HG02943 (cell line): ENCODE results near the gene DLAT.
A peak's percentile ranks its signal among the peaks of the same experiment; 100 is the strongest.
"Not testable (repeated sequence)": the region's sequence is repeated elsewhere in the genome, so short reads cannot be mapped to it uniquely, and the experiment has no call there.

Experiments
- ATAC-seq: cut with Tn5 transposase; IDR thresholded peaks from one replicate; pipeline ENCODE4 v1.9.1; 2021; ENCODE audit warnings: mild to moderate bottlenecking, low read depth, moderate library complexity; ENCODE audit not compliant: unreplicated experiment

The DLAT gene

GRCh38 chr11:112046647-112047046 is 21.4 kb downstream of the DLAT start:
- ATAC-seq = not testable (repeated sequence)

DNA sequence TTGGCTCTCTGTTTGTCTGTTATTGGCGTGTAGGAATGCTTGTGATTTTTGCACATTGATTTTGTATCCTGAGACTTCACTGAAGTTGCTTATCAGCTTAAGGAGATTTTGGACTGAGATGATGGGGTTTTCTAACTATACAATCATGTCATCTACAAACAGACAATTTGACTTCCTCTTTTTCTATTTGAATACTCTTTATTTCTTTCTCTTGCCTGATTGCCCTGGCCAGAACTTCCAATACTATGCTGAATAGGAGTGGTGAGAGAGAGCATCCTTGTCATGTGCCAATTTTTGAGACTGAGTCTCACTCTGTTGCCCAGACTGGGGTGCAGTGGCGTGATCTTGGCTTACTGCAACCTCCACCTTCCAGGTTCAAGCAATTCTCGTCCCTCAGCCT is 23.0 kb downstream of the DLAT start:
- not testable (repeated sequence) for ATAC-seq

GRCh38 chr11:112049777-112050176 is 24.6 kb downstream of the DLAT start:
- ATAC-seq = no peak

GRCh38 chr11:112050721-112051120 is 25.5 kb downstream of the DLAT start:
- no peak for ATAC-seq

DNA sequence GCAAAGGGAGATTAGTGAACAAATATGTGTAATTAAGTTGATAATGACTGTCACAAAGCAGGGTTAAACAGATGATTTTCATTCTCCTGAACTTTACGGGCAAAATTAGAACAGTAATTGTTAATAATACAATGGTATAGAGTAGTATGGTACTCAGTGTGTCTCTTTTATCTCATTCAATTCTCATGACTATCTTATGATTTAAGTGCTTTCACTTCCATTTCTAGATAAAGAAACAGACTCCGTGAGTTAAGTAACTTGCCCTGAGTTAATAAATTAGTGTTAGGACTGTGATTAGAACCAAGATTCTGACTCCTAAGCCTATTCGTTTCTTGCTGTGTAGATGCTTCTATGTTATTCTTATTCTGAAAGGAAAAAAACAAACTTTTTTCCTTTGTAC is 26.6 kb downstream of the DLAT start:
- ATAC-seq = no peak

DNA sequence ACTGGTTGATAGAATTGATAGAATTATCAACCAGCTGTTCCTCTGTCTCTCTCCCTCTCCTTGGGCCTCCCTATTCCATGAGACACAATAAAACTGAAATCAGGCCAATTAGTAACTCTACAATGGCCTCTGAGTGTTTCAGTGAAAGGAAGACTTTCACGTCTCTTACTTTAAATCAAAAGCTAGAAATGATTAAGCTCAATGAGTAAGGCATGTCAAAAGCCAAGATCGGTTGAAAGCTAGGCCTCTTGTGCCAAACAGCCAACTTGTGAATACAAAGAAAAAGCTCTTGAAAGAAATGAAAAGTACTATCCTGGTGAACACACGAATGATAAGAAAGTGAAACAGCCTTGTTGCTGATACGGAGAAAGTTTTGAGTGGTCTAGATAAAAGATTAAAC is 32.0 kb downstream of the DLAT start:
- ATAC-seq = no peak

GRCh38 chr11:112058103-112058502 is 32.9 kb downstream of the DLAT start:
- ATAC-seq = no peak

- ATAC-seq = no peak
These were observed 37.7 kb downstream of the DLAT start for GRCh38 chr11:112062923-112063322.

- peak; percentile 79 for ATAC-seq
These were observed 49.0 kb downstream of the DLAT start, which contains the start of the genes NKAPD1 and PIH1D2 for GRCh38 chr11:112073941-112074811. Gene NKAPD1 (plus strand): TSS chr11:112074299. CDS start chr11:112075575, 1,276 bp downstream. Gene PIH1D2 (minus strand): TSS chr11:112074017. CDS start chr11:112073174, 843 bp downstream.

- ATAC-seq = no peak
These were observed 57.5 kb downstream of the DLAT start for GRCh38 chr11:112082729-112083128.

DNA sequence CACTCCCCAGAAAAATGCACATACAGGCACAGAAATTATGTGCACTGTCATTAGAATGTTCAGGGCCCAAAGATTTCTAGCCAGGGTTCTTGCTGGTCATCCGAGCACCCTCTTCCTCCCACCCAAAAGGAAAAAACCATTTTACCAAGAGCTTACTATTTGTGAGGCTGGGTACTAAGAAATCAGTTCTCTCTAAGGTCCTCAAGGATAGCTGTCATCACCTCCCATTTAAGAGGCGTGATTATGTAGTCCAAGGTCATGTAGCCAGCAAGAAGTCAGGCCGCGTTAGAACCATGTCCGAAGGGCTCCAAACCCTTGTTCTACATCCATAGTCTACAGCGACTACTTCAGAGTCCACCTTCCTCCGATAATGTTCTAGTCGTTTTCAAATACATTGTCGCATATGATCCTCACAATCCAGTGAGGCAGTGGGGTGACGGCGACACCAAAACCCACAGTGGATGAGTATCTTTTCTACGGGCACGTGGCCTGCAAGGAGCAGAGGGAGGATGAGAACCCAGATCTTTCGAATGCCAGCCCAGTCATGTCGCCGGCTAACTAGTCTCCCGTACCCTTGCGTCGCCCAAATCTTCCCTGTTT is 60.7 kb downstream of the DLAT start:
- peak; percentile 34 for ATAC-seq

DNA sequence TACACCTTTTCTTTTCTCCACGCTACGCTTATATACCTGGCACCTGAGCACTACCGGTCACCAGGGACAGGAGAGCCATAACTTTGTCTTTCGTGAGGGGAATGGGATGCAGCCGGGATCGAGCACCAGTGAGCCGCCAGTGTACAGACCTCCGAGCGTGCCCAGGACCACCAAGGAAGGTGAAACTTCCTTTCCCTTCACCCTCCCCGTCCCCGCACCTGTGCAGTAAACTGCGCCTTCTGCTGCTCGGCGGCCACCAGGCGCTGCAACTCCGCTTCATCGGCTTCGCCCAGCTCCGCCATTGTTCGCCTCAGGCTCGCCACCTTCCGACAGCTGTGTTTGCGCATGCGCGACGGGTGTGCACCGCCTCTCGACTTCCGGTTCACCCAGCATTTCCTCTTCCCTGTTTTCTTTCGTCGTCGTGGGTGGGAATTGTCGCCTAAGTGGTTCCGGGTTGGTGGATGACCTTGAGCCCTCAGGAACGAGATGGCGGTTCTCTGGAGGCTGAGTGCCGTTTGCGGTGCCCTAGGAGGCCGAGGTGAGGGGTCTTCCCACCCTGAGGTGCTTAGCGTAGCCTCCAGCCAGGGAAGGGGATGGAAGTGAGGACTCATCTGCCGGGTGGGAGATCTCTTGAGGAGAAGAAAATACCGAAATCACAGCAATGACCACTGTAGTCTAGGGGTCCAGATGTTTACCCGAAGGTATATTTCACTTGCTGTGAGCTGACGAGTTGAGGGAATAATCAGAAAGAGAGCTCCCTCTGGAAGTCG is 61.4 kb downstream of the DLAT start, which contains the start of the genes SDHD and TIMM8B:
SDHD (plus strand) TSS at position 452 of the 770 bp plus-strand sequence; CDS start at position 487, 35 bp downstream.
TIMM8B (minus strand) TSS at position 335 of the 770 bp plus-strand sequence; CDS start at position 302, 33 bp downstream.
- ATAC-seq = peak; percentile 85

DNA sequence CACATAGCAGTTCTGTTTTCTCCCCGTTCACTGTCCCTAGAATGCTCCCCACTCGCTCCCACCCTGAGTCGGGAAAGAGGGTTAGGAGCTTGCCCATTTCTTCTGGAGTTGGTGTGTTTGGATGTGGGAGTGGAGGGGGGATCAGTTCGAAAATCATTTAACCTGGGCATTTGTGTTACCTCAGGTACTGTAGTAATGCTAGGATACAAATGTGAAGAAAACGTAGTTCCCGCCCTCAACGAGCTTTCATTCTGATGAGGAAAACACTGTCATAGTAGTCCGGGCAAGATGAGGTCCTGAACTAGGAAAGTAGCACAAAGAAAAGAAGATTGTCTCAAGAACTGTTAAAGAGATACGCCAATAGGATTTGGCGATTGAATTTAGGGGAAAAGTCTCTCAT is 62.0 kb downstream of the DLAT start:
- ATAC-seq = no peak

DNA sequence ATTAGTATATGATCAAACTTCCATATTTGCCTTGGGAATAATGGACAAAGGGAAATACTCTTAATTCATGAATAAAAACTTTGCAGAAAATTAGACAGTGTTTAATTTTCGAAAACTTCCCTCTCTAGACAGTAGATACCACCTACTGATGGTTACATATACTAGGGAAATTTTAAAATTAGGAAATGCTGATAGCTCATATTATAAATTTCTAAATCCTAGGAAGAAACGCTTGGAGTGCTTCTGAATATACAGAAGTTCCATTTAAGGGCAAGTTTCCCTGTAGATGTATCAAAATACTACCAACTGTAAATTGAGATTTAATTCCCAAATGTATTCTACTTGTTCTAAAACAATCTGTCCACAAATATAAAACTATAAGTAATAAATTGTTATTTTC is 70.1 kb downstream of the DLAT start:
- ATAC-seq = not testable (repeated sequence)

DNA sequence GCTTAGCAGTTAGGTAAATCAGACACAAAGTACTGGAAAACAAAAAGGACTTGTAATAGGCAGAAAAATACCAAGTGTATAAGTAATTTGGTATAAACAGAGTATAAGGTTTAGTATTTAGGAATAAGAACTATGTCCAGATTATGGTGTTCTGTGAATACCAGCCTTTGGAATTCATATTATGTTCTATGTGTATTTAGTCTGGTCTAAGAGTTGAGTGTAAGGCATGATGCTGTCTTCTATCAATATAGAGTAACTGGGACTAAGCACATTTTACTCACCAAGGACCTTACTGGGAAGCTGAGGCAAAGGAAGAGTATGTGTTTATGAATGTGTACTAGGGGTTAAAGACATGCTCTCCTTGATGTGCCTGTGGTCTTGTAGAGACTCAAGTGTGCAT is 71.0 kb downstream of the DLAT start:
- no peak for ATAC-seq

DNA sequence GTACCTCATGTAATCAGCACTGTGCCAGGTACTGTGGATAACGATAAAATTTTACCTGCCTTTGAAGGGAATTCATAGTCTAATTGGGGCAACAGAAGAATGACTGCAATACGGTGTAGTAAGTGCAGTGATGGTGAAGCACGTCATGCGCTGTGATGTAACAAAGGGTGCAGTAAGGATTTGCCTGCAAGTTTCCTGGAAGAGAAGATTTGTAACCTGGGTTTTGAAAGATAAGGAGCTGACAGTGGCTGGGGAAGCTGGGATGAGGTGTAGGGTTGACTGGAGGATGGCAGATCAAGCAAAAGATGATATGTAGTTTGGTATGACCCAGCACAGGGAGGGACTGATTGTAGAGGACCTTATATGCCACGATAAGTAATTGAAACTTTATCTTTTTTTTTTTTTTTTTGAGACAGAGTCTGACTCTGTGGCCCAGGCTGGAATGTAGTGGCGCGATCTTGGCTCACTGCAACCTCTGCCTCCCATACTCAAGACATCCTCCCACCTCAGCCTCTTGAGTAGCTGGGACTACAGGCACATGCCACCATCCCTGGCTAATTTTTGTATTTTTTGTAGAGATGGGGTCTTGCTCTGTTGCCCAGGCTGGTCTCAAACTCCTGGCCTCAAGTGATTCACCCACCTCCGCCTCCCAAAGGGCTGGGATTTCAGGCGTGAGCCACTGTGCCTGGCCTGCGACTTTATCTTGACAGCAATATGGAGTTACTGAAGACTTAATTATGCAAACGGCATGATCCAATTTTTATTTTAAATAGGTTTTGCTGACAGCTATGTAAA is 72.7 kb downstream of the DLAT start:
- no peak for ATAC-seq

DNA sequence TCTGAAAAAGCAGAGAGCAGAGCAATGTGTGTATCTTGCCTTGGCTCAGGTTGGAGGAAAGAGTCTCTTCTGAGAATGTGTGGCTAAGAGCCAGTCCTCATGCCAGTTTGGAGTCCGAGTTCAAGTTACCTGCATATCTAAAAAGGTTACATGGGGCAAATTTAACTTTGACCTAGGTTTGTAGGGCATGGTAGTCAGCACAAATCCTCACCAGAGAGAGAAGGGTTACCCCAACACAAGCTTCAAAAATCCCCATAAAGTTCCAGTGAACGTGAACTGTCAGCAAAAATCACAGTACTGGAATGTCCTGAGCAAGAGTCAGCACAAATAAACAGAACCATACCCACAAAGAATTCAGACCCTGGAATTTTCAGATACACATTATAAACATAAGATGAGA is 75.3 kb downstream of the DLAT start:
- no peak for ATAC-seq

DNA sequence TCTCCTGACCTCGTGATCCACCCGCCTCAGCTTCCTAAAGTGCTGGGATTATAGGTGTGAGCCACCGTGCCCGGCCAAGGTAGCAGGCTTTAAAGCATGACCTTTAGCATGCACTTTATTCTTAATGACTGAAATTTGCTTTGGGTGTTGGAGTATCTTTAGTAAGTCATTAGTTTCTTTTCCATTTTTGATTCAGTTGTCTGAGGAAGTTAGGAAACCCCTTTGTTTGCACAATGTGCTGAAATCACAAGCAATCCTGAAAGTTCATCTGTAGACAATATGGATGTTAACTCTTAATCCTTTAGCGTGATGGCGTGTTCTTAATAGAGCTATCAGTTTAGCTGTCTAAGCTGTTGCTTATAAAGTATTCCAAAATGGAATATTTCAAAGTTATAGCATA is 78.2 kb downstream of the DLAT start:
- no peak for ATAC-seq

DNA sequence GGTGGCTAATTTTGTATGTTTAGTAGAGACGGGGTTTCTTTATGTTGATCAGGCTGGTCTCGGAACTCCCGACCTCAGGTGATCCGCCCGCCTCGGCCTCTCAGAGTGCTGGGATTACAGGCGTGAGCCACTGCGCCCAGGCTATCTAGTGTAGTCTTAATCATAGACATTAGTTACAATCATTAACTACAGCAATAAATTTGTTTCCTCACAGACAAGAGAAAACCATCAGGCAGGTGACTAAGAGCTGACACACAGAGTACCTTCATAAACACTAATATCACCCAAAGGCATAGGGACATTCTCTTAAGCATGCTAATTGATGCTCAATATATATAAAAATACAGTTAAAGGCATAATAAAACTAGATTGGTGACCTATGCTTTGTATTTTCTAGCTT is 80.9 kb downstream of the DLAT start:
- ATAC-seq = no peak
